ENCODE results near the gene ESPL1. TPM values are rescaled to one million over a fixed set of nuclear protein-coding genes. Genes with fewer than 3 reads are reported as not detected.

ESPL1 gene
- total RNA-seq, 1 donor from 2014 or later, result 50.0 TPM

- no peaks in the 10 kb centered on the region for H3K9me3 Mint-ChIP-seq
- peaks cover 9% of the 10 kb centered on the region for H3K27me3 Mint-ChIP-seq
- TF ChIP-seq CTCF (conservative IDR thresholded peaks at IDR 0.05), result peak; percentile 52
- peak overlapping the region; percentile 97 for H3K4me3 Mint-ChIP-seq
- DNase-seq (ENCODE audit: extremely low spot score, unreplicated experiment), result peak; percentile 82
- peaks cover 57% of the 10 kb centered on the region for H3K4me1 Mint-ChIP-seq (ENCODE audit: unreplicated experiment)
- H3K36me3 Mint-ChIP-seq, result no peaks in the 10 kb centered on the region
- H3K27ac Mint-ChIP-seq, result peak overlapping the region; percentile 97
These were observed 46.7 kb upstream of the ESPL1 start for GRCh38 chr12:53221203-53222080.

DNA sequence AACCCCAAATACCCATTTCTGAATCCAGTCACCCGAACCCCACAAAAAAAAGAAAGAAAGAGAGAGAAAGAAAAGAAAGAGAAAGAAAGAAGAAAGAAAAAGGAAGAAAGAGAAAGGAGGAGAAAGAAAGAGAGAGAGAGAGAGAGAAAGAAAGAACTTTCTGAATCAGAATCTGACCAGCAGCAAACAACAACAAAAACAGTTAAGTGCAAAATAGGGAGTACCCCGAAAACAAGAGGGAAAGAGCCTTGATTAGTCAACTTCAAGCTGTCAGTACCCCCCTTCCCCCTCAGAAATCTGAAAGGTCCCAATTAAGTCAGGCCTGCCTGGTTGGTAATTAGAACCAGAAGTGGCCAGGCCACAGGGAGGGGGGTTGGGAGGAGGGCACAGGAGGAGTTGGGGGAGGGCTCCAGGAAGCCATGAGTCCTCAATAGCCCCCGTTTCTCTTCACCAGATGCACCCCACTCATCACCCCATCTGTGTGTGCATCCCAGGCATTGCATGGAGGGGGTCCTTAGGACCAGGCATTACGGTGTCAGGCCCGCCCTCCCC lies 45.9 kb upstream of the ESPL1 start:
- H3K9me3 Mint-ChIP-seq, result no peaks in the 10 kb centered on the region
- peaks cover 55% of the 10 kb centered on the region for H3K4me1 Mint-ChIP-seq (ENCODE audit: unreplicated experiment)
- DNase-seq (ENCODE audit: extremely low spot score, unreplicated experiment), result no peak
- peak overlapping the region; percentile 83 for H3K4me3 Mint-ChIP-seq
- peak overlapping the region; percentile 87 for H3K27ac Mint-ChIP-seq
- no peak for TF ChIP-seq CTCF (conservative IDR thresholded peaks at IDR 0.05)
- peaks cover 5% of the 10 kb centered on the region for H3K36me3 Mint-ChIP-seq
- peaks cover 9% of the 10 kb centered on the region for H3K27me3 Mint-ChIP-seq

GRCh38 chr12:53222806-53223261 lies 45.3 kb upstream of the ESPL1 start:
- TF ChIP-seq CTCF (conservative IDR thresholded peaks at IDR 0.05), result no peak
- no peaks in the 10 kb centered on the region for H3K9me3 Mint-ChIP-seq
- peak overlapping the region; percentile 87 for H3K27ac Mint-ChIP-seq
- DNase-seq (ENCODE audit: extremely low spot score, unreplicated experiment), result no peak
- H3K36me3 Mint-ChIP-seq, result peaks cover 5% of the 10 kb centered on the region
- H3K4me3 Mint-ChIP-seq, result peak overlapping the region; percentile 83
- H3K27me3 Mint-ChIP-seq, result peaks cover 9% of the 10 kb centered on the region
- peaks cover 50% of the 10 kb centered on the region for H3K4me1 Mint-ChIP-seq (ENCODE audit: unreplicated experiment)

- no peak for TF ChIP-seq CTCF (conservative IDR thresholded peaks at IDR 0.05)
- H3K36me3 Mint-ChIP-seq, result peaks cover 5% of the 10 kb centered on the region
- H3K27ac Mint-ChIP-seq, result peak overlapping the region; percentile 94
- H3K27me3 Mint-ChIP-seq, result peaks cover 9% of the 10 kb centered on the region
- no peak for DNase-seq (ENCODE audit: extremely low spot score, unreplicated experiment)
- H3K4me3 Mint-ChIP-seq, result peak overlapping the region; percentile 83
- no peaks in the 10 kb centered on the region for H3K9me3 Mint-ChIP-seq
- peaks cover 50% of the 10 kb centered on the region for H3K4me1 Mint-ChIP-seq (ENCODE audit: unreplicated experiment)
These were observed 44.6 kb upstream of the ESPL1 start for GRCh38 chr12:53223389-53224060.

GRCh38 chr12:53224061-53224896 lies 43.8 kb upstream of the ESPL1 start:
- Mint-ChIP-seq H3K4me1 (ENCODE audit: unreplicated experiment) (peaks cover 49% of the 10 kb centered on the region), H3K27ac (peak overlapping the region; percentile 94), H3K27me3 (peaks cover 5% of the 10 kb centered on the region), H3K4me3 (peak overlapping the region; percentile 75), H3K36me3 (peaks cover 5% of the 10 kb centered on the region), H3K9me3 (no peaks in the 10 kb centered on the region)
- no peak for DNase-seq (ENCODE audit: extremely low spot score, unreplicated experiment)
- peak; percentile 67 for TF ChIP-seq CTCF (conservative IDR thresholded peaks at IDR 0.05)
